GM19240 (cell line): ENCODE results near the gene MYO1F.
A peak's percentile ranks its signal among the peaks of the same experiment; 100 is the strongest.
"Not testable (repeated sequence)": the region's sequence is repeated elsewhere in the genome, so short reads cannot be mapped to it uniquely, and the experiment has no call there.

Source experiments
- DNase-seq: peaks from one replicate; pipeline ENCODE4 v3.0.0; 2011; ENCODE audit warnings: low spot score; ENCODE audit not compliant: insufficient read length

The MYO1F gene

DNA sequence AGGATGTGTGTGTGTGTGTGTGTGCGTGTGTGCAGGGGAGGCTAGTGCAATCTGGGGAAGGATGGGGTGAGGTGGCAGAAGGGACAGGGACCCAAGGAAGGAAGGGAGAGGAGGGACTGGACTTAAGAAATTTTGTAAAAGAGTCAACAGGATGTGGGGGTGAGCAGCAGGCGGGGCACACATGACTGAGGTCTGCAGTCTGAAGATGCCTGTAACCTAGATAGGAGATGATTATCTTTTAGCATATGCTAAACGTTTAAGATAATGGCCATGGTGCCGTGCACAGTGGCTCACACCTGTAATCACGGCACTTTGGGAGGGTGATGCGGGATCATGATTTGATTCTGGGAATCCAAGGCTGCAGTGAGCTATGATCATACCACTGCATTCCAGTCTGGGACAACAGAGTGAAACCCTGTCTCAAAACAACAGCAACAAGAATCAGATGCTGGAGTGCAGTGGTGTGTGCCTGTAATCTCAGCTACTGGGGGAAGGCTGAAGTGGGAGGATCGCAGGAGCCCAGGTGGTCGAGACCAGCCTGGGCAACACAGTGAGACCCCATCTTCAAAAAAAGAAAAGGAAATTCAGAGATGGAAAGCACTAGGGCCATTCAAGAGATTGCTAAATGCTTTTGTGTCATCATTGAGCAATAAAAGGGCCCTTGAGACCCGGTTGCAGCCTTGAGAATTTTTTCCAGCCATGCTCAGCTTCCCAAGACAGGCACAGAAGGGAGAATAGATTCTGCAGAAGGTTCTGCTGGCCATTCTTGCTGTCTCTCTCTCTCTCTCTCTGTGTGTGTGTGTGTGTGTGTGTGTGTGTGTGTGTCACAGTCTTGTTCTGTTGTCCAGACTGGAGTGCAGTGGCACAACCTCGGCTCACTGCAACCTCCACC is 59.4 kb downstream of the MYO1F start:
- no peak for DNase-seq

DNA sequence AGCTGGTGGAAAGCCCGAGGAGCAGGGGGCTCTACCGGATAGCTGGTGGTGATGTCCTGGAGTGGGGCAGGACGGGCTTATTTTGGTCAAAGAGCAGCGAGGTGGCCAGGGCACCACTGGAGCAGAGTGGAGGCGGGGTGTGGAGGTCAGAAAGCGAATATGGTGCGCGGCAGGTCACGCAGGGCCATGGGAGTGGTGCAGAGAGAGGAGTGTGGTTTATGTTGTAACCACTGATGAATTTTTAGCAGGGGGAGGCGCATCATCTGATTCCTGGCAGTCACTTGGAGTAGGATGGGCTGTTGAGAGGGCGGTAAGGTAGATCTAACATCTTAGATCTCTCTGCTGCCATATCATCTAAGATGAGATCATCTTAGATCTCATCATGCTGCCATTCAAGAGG is 61.9 kb downstream of the MYO1F start:
- no peak for DNase-seq

- DNase-seq: not testable (repeated sequence)
Observed at GRCh38 chr19:8514505-8515009, 62.7 kb downstream of the MYO1F start.

DNA sequence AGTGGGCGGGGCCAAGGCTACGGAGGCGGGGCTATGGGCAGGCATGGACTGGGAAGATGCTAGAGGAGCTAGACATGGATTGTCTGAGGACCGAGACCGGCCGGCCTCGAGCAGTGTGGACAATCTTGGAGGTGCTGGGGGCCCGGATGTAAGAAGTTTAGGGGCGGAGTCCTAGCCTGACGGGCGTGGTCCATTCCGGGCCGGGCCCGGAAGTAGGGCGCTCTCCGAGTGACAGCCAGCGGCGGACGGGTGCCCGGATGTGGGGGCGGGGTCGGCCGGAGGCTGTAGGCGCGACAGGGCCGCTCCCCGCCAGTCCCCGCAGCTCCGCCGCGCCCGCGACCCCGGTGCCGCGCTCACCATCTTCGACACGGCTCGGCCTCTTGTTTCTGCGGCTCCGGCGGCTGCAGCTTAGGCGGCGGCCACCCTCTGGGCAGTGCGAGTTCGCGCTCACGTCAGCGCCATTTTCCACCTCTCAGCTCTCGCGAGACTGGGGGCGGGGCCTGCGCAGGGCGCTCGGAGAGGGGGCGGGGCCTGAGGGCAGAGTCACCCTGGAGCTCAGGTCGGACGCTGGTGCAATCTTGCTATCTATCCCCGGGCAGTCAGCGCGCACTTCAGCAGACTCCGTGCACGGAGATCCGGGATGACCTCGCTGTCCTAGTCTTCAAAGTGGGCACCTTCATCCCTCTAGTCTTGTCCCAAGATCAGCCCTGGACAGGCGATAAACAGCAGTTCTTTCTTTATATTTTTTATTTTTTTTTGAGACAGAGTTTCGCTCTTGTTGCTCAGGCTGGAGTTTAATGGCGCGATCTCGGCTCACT is 63.3 kb downstream of the MYO1F start, which contains the start of gene ZNF414:
Gene ZNF414, minus strand, starts transcription at position 481 of the 818 bp plus-strand sequence. Its CDS starts 121 bp downstream, at position 360.
- DNase-seq: peak; percentile 100

GRCh38 chr19:8513036-8513686 is 64.1 kb downstream of the MYO1F start:
- DNase-seq: no peak

DNA sequence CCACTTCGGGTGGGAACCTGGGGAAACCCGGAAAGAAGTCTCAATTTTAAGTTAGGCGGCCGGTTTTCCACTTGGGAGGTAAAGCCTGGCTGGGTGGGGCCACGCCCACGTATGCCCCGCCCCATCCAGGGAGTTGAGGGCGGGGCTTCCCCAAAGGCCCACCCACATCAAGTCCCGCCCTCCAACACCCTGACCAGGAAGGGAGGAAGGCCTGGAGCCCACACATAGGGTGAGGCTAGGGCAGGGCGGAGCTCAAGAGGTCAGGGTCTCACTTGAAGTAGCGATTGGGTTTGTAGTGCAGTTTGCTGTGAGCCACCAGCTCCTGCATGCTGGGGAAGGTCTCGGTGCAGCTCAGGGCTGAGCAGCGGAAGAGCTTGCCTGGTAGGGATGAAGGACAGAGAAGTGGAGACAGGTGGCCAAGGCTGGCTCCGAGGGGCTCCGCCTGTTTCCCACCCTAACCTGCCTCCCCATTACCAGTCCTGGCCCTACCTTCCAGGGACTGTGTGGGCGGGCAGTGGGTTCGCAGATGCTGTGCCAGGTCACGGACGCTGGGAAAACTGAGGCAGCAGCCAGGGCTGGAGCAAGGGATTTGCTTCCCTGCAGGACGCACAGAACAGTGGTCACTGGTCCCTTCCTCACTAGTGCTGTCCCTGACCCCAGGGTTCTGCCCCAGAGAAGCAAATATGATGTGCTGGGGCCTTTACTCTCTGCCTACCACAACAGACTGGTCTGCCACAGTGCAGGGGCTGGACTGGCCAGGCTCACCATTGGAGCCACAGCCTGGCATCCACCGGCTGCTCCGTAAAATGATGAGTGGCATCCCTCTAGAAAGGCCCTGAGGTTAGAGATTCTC is 64.9 kb downstream of the MYO1F start:
- DNase-seq: no peak

DNA sequence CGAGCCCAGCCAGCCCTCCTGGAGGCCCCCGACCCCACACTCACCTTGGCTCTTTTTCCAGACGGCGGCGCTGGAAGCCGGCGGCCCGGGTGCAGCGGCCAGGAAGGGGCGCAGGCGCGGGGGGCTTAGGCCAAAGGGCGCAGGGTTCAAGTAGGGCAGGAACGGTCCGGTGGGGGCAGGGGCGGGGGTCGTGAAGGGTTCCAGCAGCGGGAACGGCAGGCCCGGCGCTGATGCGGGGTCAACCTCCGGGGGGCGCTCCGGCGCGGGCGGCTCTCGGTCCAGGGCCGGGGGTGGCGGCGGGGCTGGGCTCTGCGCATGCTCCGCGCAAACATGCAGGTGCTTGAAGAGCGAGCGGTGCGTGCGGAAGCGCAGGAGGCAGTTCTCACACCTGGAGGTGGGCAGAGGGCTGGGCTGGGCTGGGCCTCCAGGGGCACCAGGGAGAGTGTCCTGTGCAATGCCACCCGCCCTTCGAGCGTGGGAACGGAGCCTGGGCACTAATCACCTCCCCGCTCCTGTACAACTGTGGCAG is 65.6 kb downstream of the MYO1F start:
- DNase-seq: no peak

- DNase-seq: no peak
Observed at GRCh38 chr19:8510589-8511115, 66.6 kb downstream of the MYO1F start.

DNA sequence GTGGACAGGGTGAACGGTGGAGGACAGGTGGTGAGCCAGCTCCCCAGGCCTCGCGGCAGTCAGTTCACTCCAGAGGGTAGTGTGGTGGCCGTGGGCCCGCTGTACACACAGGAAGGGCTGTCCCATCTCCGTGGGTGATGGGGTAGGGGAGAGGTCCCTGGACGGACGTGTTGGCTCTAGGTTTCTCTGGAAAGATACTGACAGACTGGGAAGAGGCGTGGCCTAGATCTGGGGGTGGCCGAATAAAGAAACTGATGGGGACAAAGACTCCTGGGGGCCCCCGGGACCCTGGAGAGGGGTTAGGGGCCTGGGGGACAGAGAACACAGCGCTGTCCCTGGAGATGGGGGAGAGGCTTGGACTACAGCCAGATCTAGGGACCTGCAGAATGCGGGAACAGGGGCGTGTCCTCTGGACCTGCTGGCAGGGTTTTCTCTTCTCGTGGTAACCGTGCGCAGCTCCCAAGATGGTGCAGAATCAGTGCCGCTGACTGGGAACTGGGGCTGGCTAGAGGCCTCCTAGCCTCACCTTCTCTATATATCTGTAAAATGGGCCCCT is 70.8 kb downstream of the MYO1F start:
- DNase-seq: no peak

GRCh38 chr19:8505680-8506401 is 71.4 kb downstream of the MYO1F start:
- DNase-seq: peak; percentile 88

- DNase-seq: no peak
Observed at GRCh38 chr19:8504919-8505318, 72.3 kb downstream of the MYO1F start.

DNA sequence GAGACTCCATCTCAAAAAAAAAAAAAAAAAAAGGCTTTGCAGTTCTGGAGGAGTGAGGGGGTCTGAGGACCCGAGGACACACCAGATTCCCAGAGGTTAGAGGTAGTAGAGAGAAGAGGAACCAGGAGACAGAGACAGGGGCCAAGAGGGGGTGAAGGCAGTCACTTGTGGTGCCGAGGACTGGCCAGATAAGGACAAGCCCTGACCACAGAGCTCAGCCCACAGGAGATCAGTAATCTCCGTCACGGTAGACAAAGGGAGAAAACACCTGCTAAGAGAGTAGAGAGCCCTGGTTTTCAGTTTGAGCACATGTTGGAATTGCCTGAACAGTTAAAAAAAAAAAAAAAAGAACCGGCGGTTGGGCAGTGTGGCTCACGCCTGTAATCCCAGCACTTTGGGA is 73.1 kb downstream of the MYO1F start:
- DNase-seq: no peak

DNA sequence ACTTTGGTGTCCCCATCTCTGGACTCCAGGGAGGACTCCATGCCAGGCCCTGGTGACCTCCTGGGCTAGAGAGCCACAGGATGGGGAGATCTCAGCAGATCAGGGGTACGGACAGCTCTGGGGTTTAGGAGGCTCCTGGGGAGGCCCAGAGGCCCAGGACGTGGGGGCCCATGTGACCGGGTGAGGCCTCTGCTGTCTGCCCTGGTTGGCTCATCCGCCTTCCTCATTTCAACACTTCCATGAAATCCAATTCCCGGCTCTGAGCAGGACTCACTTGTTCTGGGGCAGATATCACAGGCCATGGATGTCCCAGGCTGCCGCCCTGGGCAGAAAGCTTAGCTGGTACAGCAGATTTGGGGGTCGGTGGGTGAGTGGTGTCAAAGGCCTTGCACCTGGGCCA is 73.7 kb downstream of the MYO1F start:
- DNase-seq: no peak

GRCh38 chr19:8501981-8502380 is 75.3 kb downstream of the MYO1F start:
- no peak for DNase-seq

- no peak for DNase-seq
Observed at GRCh38 chr19:8501516-8501915, 75.7 kb downstream of the MYO1F start.

- no peak for DNase-seq
Observed at GRCh38 chr19:8500158-8500557, 77.1 kb downstream of the MYO1F start.

DNA sequence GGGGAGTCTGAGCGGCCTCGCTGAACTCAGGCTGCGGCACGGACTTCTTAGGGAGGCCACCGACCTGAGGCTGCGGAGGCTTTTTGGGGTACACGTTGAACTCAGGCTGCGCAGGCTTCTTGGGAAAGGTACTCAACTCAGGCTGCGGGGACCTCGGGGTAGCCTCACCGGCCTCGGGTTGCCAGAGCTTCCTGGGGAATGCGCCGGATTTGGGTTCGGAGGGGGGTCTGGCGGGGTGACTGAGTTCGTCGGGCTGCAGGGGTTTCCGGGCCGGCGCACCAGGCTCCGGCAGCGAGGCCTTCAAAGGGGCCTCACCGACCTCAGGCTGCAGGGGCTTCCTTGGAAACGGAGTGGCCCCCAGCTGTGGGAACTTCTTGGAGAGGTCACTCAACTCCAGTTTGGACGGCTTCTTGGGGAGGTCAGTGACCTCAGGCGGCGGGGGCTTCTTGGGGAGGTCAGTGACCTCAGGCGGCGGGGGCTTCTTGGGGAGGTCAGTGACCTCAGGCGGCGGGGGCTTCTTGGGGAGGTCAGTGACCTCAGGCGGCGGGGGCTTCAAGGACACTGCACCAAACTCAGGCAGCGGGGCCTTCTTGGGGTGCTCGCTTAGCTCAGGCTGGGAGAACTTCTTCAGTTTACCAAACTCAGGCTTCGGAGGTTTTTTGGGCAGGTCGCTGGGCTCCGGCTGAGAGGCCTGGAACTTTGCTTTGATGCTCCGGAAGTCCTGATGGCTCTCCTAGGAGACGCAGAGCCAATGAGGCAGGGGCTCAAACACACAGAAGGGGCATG is 78.0 kb downstream of the MYO1F start:
- no peak for DNase-seq

- no peak for DNase-seq
Observed at GRCh38 chr19:8498295-8498694, 78.9 kb downstream of the MYO1F start.
